Measurements from ENCODE around the gene ALDH1A1.

DNA sequence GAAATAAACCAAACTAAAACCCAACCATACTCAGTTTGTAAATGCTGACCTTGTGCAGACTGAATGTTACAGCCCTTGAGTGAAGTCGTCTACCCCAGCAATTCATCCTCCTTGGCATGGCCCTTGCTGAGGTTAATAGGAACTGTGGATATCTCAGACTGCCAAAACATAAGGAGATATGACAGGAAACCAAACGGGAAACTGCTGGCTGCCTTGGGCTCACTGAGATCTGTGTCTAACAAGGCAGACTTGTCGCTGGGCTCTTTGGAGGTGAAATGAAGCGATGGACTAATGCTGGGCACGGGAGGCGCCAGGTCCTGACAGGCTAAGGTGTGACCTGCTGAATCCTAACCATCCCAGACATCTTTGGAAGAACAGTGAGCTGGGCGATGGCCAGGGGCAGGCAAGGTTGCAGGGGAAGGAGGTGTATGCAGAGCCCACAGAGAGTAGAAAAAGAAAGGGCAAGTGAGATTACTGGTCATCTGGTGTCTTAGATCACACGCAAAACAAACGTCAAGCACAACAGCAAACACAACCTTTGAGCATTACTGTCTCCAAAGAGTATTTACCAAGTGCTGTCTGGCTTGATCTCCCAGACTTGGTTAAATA lies 44.6 kb upstream of the ALDH1A1 start:
- TF ChIP-seq POLR2AphosphoS5 (IDR thresholded peaks at IDR 0.05) (no peak), CTCF (IDR thresholded peaks at IDR 0.05) (no peak), POLR2A (IDR thresholded peaks at IDR 0.05; ENCODE audit: low read depth) (no peak), EP300 (IDR thresholded peaks at IDR 0.05) (no peak)
